Smooth muscle cell (in vitro differentiated cells): Measurements from ENCODE around the gene C9. TPM values are rescaled to one million over a fixed set of nuclear protein-coding genes. Genes with fewer than 3 reads are reported as not detected.
"Not testable (repeated sequence)": the region's sequence is repeated elsewhere in the genome, so short reads cannot be mapped to it uniquely, and the experiment has no call there.

Experiments used
- DNase-seq: peaks from one replicate; lab custom pipeline; 2025; ENCODE audit not compliant: unreplicated experiment; lab: John Stamatoyannopoulos, UW
- H2AFZ ChIP-seq: fragments of 200-600 bp; sonication (generic); 2 replicates; pipeline ENCODE4 v1.6.0; 2016; ENCODE audit warnings: antibody characterized with exemption, low read depth, mild to moderate bottlenecking
- H3F3A ChIP-seq: fragments of 200-600 bp; sonication (generic); 2 replicates; pipeline ENCODE4 v1.6.0; 2017; ENCODE audit warnings: antibody characterized with exemption, low read depth
- H3K27ac ChIP-seq: fragments of 200-600 bp; sonication (generic); 2 replicates; pipeline ENCODE4 v1.5.1; 2016; ENCODE audit warnings: low read depth, mild to moderate bottlenecking
- H3K27me3 ChIP-seq: fragments of 200-600 bp; sonication (generic); 2 replicates; pipeline ENCODE4 v1.6.1; 2016; ENCODE audit warnings: low read depth, mild to moderate bottlenecking
- H3K36me3 ChIP-seq: fragments of 200-600 bp; sonication (generic); 2 replicates; pipeline ENCODE4 v1.5.1; 2016; ENCODE audit warnings: low read depth
- H3K4me1 ChIP-seq: fragments of 200-600 bp; sonication (generic); 2 replicates; pipeline ENCODE4 v1.5.1; 2016; ENCODE audit warnings: low read depth
- H3K4me2 ChIP-seq: fragments of 200-600 bp; sonication (generic); 2 replicates; pipeline ENCODE4 v1.6.0; 2016; ENCODE audit warnings: mild to moderate bottlenecking
- H3K4me3 ChIP-seq: fragments of 200-600 bp; sonication (generic); 2 replicates; pipeline ENCODE4 v1.5.1; 2016; ENCODE audit warnings: mild to moderate bottlenecking
- H3K79me2 ChIP-seq: fragments of 200-600 bp; sonication (generic); 2 replicates; pipeline ENCODE4 v1.6.0; 2016; ENCODE audit warnings: low read depth, mild to moderate bottlenecking
- H3K9ac ChIP-seq: fragments of 200-600 bp; sonication (generic); 2 replicates; pipeline ENCODE4 v1.6.0; 2016; ENCODE audit warnings: low read depth
- H3K9me3 ChIP-seq: fragments of 200-600 bp; sonication (generic); replicated peaks from 2 replicates; pipeline ENCODE4 v1.5.1; 2016; ENCODE audit warnings: low read depth
- H4K20me1 ChIP-seq: fragments of 200-600 bp; sonication (generic); 2 replicates; pipeline ENCODE4 v1.6.0; 2016; ENCODE audit warnings: low read depth
- CTCF ChIP-seq: fragments of 200-600 bp; sonication (generic); IDR thresholded peaks from 2 replicates; pipeline ENCODE4 v1.5.1; 2017; ENCODE audit warnings: borderline replicate concordance, mild to moderate bottlenecking, antibody characterized with exemption; ENCODE audit not compliant: insufficient read depth, poor library complexity, severe bottlenecking
- WGBS: methylation state at CpG from one replicate; pipeline ENCODE4 v1.1.7; 2016; ENCODE audit warnings: low lambda C conversion rate; 5-methylcytosine and 5-hydroxymethylcytosine counted together
- polyA plus RNA-seq: library from polyadenylated mRNA; unstranded; fragments of >200 nt; fragmentation: Nextera tagmentation; extraction: Ambion mirVana; gene quantifications from 2 replicates; pipeline ENCODE4 v1.2.1, GENCODE V29; 2016
- total RNA-seq: library from RNA; depleted of rRNA; stranded (reverse); fragments of >200 nt; gene quantifications from 2 replicates; pipeline ENCODE4 v1.2.3, GENCODE V29; 2014

C9 gene
- total and polyA plus RNA-seq, 2 experiments from 2014 or later: not detected

GRCh38 chr5:39337252-39337915 is 26.9 kb downstream of the C9 start:
- no peak for TF ChIP-seq CTCF
- Histone ChIP-seq H3K9ac (no peak overlapping the region), H3K27ac (no peak overlapping the region), H3F3A (no peaks in the 10 kb centered on the region), H3K4me1 (no peaks in the 10 kb centered on the region), H2AFZ (no peak overlapping the region), H3K4me3 (no peak overlapping the region), H3K36me3 (no peaks in the 10 kb centered on the region), H3K79me2 (no peaks in the 10 kb centered on the region), H3K9me3 (no peaks in the 10 kb centered on the region), H4K20me1 (no peaks in the 10 kb centered on the region), H3K27me3 (no peaks in the 10 kb centered on the region), H3K4me2 (no peak overlapping the region)
- DNase-seq: no peak
- WGBS: 88% methylated on average over 1 of the region's 1 CpG

GRCh38 chr5:39334296-39334695 is 30.0 kb downstream of the C9 start:
- H4K20me1 ChIP-seq, H3K9ac ChIP-seq, H3K4me3 ChIP-seq, H2AFZ ChIP-seq, H3K79me2 ChIP-seq, H3K4me1 ChIP-seq, H3K36me3 ChIP-seq, H3K27me3 ChIP-seq, H3F3A ChIP-seq, H3K9me3 ChIP-seq, H3K27ac ChIP-seq, H3K4me2 ChIP-seq, DNase-seq: not testable (repeated sequence)
- 91% methylated on average over 14 of the region's 27 CpGs for WGBS

GRCh38 chr5:39333104-39333503 is 31.2 kb downstream of the C9 start:
- Histone ChIP-seq H3K4me3 (no peak overlapping the region), H3F3A (no peaks in the 10 kb centered on the region), H3K27ac (no peak overlapping the region), H4K20me1 (no peaks in the 10 kb centered on the region), H3K36me3 (no peaks in the 10 kb centered on the region), H3K79me2 (no peaks in the 10 kb centered on the region), H3K4me1 (no peaks in the 10 kb centered on the region), H2AFZ (no peak overlapping the region), H3K9ac (no peak overlapping the region), H3K4me2 (no peak overlapping the region), H3K9me3 (no peaks in the 10 kb centered on the region), H3K27me3 (no peaks in the 10 kb centered on the region)
- no peak for TF ChIP-seq CTCF
- no peak for DNase-seq
- WGBS: 90% methylated on average over 1 of the region's 1 CpG

GRCh38 chr5:39331861-39332381 is 32.4 kb downstream of the C9 start:
- no peak for DNase-seq
- Histone ChIP-seq H3K27me3 (no peaks in the 10 kb centered on the region), H3K9me3 (no peaks in the 10 kb centered on the region), H4K20me1 (no peaks in the 10 kb centered on the region), H3K4me2 (no peak overlapping the region), H3K36me3 (no peaks in the 10 kb centered on the region), H3K27ac (no peak overlapping the region), H3K4me3 (no peak overlapping the region), H2AFZ (no peak overlapping the region), H3K79me2 (no peaks in the 10 kb centered on the region), H3K4me1 (no peaks in the 10 kb centered on the region), H3F3A (no peaks in the 10 kb centered on the region), H3K9ac (no peak overlapping the region)
- no peak for TF ChIP-seq CTCF
- WGBS: 90% methylated on average over 2 of the region's 2 CpGs
